ENCODE data around the gene MAMDC2.

The MAMDC2 gene

DNA sequence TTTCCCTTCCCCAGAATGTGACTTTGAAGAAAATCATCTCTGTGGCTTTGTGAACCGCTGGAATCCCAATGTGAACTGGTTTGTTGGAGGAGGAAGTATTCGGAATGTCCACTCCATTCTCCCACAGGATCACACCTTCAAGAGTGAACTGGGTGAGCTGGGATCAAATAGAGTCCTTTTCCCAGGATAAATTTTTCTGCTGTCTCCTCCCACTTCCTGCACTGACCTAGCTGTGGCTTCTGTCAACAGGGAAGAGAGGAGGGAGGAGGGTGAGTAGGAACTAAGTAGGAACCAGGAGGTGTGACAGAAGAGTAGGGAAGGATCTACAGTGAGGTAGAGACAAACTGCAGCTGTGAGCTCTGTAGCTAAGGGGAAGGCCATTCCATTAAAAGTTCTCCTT, 69.3 kb downstream of the MAMDC2 start:
- peaks cover 21% of the 10 kb centered on the region for H3K36me3 ChIP-seq (ENCODE audit: insufficient read depth, insufficient read length, low read length)
- H3K27me3 ChIP-seq (ENCODE audit: insufficient read depth, insufficient read length) = no peaks in the 10 kb centered on the region
- H3K9ac ChIP-seq (ENCODE audit: insufficient read length, low read depth) = no peak overlapping the region
- H3K4me3 ChIP-seq (ENCODE audit: insufficient read length, low read depth) = no peak overlapping the region
- H3K4me1 ChIP-seq (ENCODE audit: insufficient read depth, insufficient read length) = no peaks in the 10 kb centered on the region
- DNase-seq (ENCODE audit: low read depth, low spot score) = no peak
- TF ChIP-seq ZNF274 (IDR thresholded peaks at IDR 0.05; ENCODE audit: low read depth, low read length) = no peak
- no peak for TF ChIP-seq YY1 (IDR thresholded peaks at IDR 0.05; ENCODE audit: insufficient read depth, insufficient read length)
- no peak for TF ChIP-seq SUZ12 (IDR thresholded peaks at IDR 0.05; ENCODE audit: extremely low read depth, insufficient read depth, insufficient read length)
- no peaks in the 10 kb centered on the region for H3K9me3 ChIP-seq (ENCODE audit: insufficient read depth, low read length)

DNA sequence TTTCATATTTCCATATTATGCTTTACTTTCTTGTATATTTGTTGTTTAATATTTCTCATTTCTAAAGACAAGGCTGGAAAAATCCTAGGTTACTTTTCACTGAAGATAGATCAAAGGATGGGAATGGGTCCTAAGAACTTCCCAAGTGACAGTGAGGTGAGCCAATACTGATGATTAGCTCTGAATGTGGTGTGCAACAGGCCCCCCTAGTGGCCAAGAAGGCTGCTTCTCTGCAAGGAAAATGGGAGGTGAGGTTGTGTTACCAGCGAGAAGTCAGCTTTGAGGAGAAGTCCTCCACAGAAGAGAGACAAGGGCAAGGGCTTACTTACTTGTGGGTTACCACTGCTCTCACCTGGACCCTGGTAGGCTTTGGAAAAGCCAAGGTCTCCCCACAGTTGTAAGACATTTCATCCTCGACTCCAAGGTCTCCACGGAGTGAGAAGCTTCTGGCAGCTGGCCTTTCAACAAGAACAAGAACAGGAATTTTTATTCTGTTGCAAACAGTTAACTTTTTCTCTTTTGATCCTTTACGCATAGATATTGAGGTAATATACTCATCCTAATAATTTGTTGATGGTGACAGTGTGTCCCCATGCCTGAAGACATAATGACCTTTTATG, 69.9 kb downstream of the MAMDC2 start:
- no peak for TF ChIP-seq SUZ12 (IDR thresholded peaks at IDR 0.05; ENCODE audit: extremely low read depth, insufficient read depth, insufficient read length)
- no peak for TF ChIP-seq YY1 (IDR thresholded peaks at IDR 0.05; ENCODE audit: insufficient read depth, insufficient read length)

DNA sequence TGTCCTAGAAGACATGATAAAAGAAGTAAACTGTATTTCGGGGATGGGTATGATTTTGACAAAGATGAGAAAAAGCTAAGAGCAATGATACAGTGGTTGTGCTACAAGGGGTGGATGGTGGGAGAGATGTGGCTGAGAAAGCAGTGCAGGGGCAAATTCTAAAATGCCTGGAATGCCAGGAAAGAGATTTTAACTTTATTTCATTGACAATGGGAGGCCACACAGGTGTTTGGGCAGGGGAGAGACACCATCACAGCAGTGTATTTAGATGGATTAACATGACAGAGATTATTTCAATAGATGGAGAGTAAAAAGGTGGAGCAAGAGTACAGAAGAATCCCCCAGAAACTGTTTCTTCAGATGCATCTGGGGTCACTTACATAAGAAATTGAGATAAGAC, 71.2 kb downstream of the MAMDC2 start:
- no peaks in the 10 kb centered on the region for H3K4me1 ChIP-seq (ENCODE audit: insufficient read depth, insufficient read length)
- no peak overlapping the region for H3K9ac ChIP-seq (ENCODE audit: insufficient read length, low read depth)
- peak; percentile 18 for DNase-seq (ENCODE audit: low read depth, low spot score)
- H3K36me3 ChIP-seq (ENCODE audit: insufficient read depth, insufficient read length, low read length) = peaks cover 18% of the 10 kb centered on the region
- no peaks in the 10 kb centered on the region for H3K9me3 ChIP-seq (ENCODE audit: insufficient read depth, low read length)
- H3K27me3 ChIP-seq (ENCODE audit: insufficient read depth, insufficient read length) = no peaks in the 10 kb centered on the region
- H3K4me3 ChIP-seq (ENCODE audit: insufficient read length, low read depth) = no peak overlapping the region
- TF ChIP-seq YY1 (IDR thresholded peaks at IDR 0.05; ENCODE audit: insufficient read depth, insufficient read length) (no peak), ZNF274 (IDR thresholded peaks at IDR 0.05; ENCODE audit: low read depth, low read length) (no peak), SUZ12 (IDR thresholded peaks at IDR 0.05; ENCODE audit: extremely low read depth, insufficient read depth, insufficient read length) (no peak)

More for the DNA sequence above, 69.9 kb downstream of the MAMDC2 start:
- no peak overlapping the region for H3K4me3 ChIP-seq (ENCODE audit: insufficient read length, low read depth)
- no peaks in the 10 kb centered on the region for H3K4me1 ChIP-seq (ENCODE audit: insufficient read depth, insufficient read length)
- peak; percentile 66 for DNase-seq (ENCODE audit: low read depth, low spot score)
- no peaks in the 10 kb centered on the region for H3K27me3 ChIP-seq (ENCODE audit: insufficient read depth, insufficient read length)
- no peaks in the 10 kb centered on the region for H3K9me3 ChIP-seq (ENCODE audit: insufficient read depth, low read length)
- no peak overlapping the region for H3K9ac ChIP-seq (ENCODE audit: insufficient read length, low read depth)
- H3K36me3 ChIP-seq (ENCODE audit: insufficient read depth, insufficient read length, low read length) = peaks cover 21% of the 10 kb centered on the region

DNA sequence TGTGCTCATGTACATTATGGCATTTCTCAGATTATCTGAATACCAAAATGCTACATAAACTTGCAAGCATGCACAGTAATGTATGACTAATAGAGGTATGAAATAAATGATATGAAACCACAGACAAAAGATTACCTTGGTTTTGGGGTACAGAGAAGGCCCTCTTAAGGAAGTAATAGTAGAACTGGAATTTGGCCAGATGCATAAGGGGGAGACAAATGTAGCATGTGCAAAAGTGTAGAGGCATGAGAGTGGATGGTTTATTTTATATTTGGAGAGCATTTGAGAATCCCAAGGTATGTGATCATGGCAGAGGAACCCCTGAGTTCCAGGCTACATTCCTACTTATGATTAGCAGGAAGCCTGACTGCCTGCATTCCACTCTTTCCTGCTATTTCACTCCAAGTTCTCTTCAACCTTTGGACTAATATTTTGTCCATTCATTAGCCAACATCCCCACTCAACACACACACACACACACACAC, 74.2 kb downstream of the MAMDC2 start:
- Histone ChIP-seq H3K9me3 (ENCODE audit: insufficient read depth, low read length) (no peaks in the 10 kb centered on the region), H3K4me3 (ENCODE audit: insufficient read length, low read depth) (no peak overlapping the region), H3K4me1 (ENCODE audit: insufficient read depth, insufficient read length) (no peaks in the 10 kb centered on the region), H3K9ac (ENCODE audit: insufficient read length, low read depth) (no peak overlapping the region), H3K27me3 (ENCODE audit: insufficient read depth, insufficient read length) (no peaks in the 10 kb centered on the region), H3K36me3 (ENCODE audit: insufficient read depth, insufficient read length, low read length) (peaks cover 14% of the 10 kb centered on the region)
- TF ChIP-seq YY1 (IDR thresholded peaks at IDR 0.05; ENCODE audit: insufficient read depth, insufficient read length) (no peak), SUZ12 (IDR thresholded peaks at IDR 0.05; ENCODE audit: extremely low read depth, insufficient read depth, insufficient read length) (no peak), ZNF274 (IDR thresholded peaks at IDR 0.05; ENCODE audit: low read depth, low read length) (no peak)
- no peak for DNase-seq (ENCODE audit: low read depth, low spot score)

DNA sequence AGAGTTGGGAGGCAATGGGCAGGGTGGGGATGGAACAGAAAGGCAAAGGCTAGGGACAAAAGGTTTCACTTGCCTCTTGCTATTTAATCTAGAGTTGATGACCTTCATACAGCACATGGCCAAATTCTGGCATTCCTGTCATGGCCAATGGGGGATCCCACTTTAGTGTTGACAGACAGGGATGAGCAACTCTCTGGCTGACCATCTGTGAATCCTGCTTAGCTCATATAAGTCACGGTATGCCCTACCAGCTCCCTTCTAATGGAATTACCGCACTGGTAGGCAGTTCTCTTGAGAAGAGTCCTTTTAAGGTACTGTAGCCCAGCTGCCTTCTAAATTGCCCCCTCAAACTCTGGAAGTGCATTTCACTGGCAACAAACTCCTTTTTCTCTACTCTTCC, 76.1 kb downstream of the MAMDC2 start:
- no peak for DNase-seq (ENCODE audit: low read depth, low spot score)
- no peaks in the 10 kb centered on the region for H3K4me1 ChIP-seq (ENCODE audit: insufficient read depth, insufficient read length)
- H3K4me3 ChIP-seq (ENCODE audit: insufficient read length, low read depth) = no peak overlapping the region
- H3K9me3 ChIP-seq (ENCODE audit: insufficient read depth, low read length) = no peaks in the 10 kb centered on the region
- no peaks in the 10 kb centered on the region for H3K27me3 ChIP-seq (ENCODE audit: insufficient read depth, insufficient read length)
- TF ChIP-seq ZNF274 (IDR thresholded peaks at IDR 0.05; ENCODE audit: low read depth, low read length) (no peak), YY1 (IDR thresholded peaks at IDR 0.05; ENCODE audit: insufficient read depth, insufficient read length) (no peak), SUZ12 (IDR thresholded peaks at IDR 0.05; ENCODE audit: extremely low read depth, insufficient read depth, insufficient read length) (no peak)
- H3K9ac ChIP-seq (ENCODE audit: insufficient read length, low read depth) = no peak overlapping the region
- H3K36me3 ChIP-seq (ENCODE audit: insufficient read depth, insufficient read length, low read length) = peaks cover 12% of the 10 kb centered on the region

DNA sequence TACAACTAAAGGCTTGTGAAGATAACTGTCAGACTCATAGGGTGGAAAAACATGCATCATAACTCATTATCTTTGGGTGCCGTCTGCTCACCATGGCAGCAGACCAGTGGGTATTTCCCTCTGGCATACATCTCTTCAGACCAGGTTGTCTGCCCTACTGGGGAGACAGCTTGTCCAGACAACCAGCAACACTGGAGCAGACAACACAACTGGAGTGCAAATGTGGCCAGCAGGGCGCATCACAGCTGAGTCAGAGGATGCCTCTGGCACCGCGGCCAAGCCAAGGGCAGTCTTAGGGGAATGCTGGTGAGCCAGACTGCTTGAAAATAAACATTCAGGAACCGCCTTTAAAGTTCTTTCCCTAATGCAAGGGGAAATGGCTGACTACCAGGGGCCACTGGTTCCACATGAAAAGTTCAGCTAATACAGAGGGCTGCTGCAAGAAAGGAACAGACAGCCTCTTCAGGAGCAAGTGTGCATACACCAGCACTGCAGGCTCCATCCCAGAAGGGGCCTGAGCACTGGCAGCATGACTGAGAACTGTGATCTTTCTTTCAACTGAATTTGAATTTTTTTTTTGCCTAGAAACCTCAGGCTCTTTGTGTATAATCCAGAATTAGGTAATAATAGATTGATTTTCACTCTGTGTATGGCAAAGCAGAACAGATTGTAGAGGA, 77.3 kb downstream of the MAMDC2 start:
- no peak for TF ChIP-seq YY1 (IDR thresholded peaks at IDR 0.05; ENCODE audit: insufficient read depth, insufficient read length)
- TF ChIP-seq ZNF274 (IDR thresholded peaks at IDR 0.05; ENCODE audit: low read depth, low read length) = no peak
- no peak for TF ChIP-seq SUZ12 (IDR thresholded peaks at IDR 0.05; ENCODE audit: extremely low read depth, insufficient read depth, insufficient read length)
- Histone ChIP-seq H3K4me3 (ENCODE audit: insufficient read length, low read depth) (no peak overlapping the region), H3K36me3 (ENCODE audit: insufficient read depth, insufficient read length, low read length) (peaks cover 13% of the 10 kb centered on the region), H3K4me1 (ENCODE audit: insufficient read depth, insufficient read length) (no peaks in the 10 kb centered on the region), H3K27me3 (ENCODE audit: insufficient read depth, insufficient read length) (no peaks in the 10 kb centered on the region), H3K9me3 (ENCODE audit: insufficient read depth, low read length) (no peaks in the 10 kb centered on the region), H3K9ac (ENCODE audit: insufficient read length, low read depth) (no peak overlapping the region)
- no peak for DNase-seq (ENCODE audit: low read depth, low spot score)

DNA sequence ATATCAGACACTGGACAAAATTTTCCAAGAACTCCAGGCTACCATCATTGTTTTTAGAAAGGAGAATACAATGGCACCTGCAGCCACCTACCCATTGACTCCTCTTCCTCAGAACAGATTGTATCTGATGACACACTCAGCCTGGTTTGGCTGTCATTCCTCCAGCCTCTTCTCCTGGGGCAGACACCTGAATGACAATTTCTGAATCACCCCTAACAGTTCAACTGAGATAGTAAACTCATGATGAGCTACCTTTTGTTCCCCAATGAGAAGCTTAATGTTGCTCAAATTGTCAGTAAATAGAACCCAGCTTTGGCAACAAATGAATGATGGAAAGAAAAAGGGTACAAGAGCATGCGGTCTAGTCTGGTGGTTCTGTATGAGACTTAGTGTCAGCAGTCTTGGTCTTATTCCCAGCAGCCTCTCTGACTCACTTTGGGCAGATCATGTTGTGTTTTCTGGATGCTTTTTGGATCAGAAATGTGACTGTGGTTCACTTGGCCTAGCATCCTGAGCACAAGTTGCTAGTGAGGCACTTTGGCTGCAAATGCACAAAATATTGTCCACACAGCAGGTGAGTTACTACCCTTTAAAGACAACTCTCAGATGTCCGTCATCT, 78.3 kb downstream of the MAMDC2 start:
- H3K4me3 ChIP-seq (ENCODE audit: insufficient read length, low read depth) = no peak overlapping the region
- peaks cover 14% of the 10 kb centered on the region for H3K36me3 ChIP-seq (ENCODE audit: insufficient read depth, insufficient read length, low read length)
- H3K4me1 ChIP-seq (ENCODE audit: insufficient read depth, insufficient read length) = no peaks in the 10 kb centered on the region
- H3K9me3 ChIP-seq (ENCODE audit: insufficient read depth, low read length) = no peaks in the 10 kb centered on the region
- no peak for DNase-seq (ENCODE audit: low read depth, low spot score)
- no peak overlapping the region for H3K9ac ChIP-seq (ENCODE audit: insufficient read length, low read depth)
- no peaks in the 10 kb centered on the region for H3K27me3 ChIP-seq (ENCODE audit: insufficient read depth, insufficient read length)
- TF ChIP-seq ZNF274 (IDR thresholded peaks at IDR 0.05; ENCODE audit: low read depth, low read length) (no peak), SUZ12 (IDR thresholded peaks at IDR 0.05; ENCODE audit: extremely low read depth, insufficient read depth, insufficient read length) (no peak), YY1 (IDR thresholded peaks at IDR 0.05; ENCODE audit: insufficient read depth, insufficient read length) (no peak)
